Osteoblast (primary cell): ENCODE measurements around the gene LZTS3. TPM values are rescaled to one million over a fixed set of nuclear protein-coding genes. Genes with fewer than 3 reads are reported as not detected.

ENCODE experiments used
- DNase-seq: peaks from one replicate; pipeline ENCODE4 v3.0.0; 2011; ENCODE audit warnings: low spot score, mixed read lengths; ENCODE audit not compliant: insufficient read length; ENCODE audit errors: missing footprints
- H2AFZ ChIP-seq: 2 replicates; pipeline ENCODE4 v1.6.0; 2011; ENCODE audit warnings: mild to moderate bottlenecking, low read length
- H3K27ac ChIP-seq: 2 replicates; pipeline ENCODE4 v1.5.1; 2011; ENCODE audit warnings: mild to moderate bottlenecking, low read depth, low read length, moderate library complexity
- H3K27me3 ChIP-seq: 2 replicates; pipeline ENCODE4 v1.6.0; 2012; ENCODE audit warnings: mild to moderate bottlenecking, control low read depth, inconsistent platforms, low read length, moderate library complexity; ENCODE audit not compliant: insufficient read depth
- H3K36me3 ChIP-seq: 2 replicates; pipeline ENCODE4 v1.5.1; 2011; ENCODE audit warnings: mild to moderate bottlenecking, low read length, control low read depth, moderate library complexity; ENCODE audit not compliant: insufficient read depth
- H3K4me1 ChIP-seq: 2 replicates; pipeline ENCODE4 v1.5.1; 2011; ENCODE audit warnings: mild to moderate bottlenecking, low read length, control low read depth, moderate library complexity; ENCODE audit not compliant: insufficient read depth
- H3K4me2 ChIP-seq: 2 replicates; pipeline ENCODE4 v1.6.0; 2011; ENCODE audit warnings: mild to moderate bottlenecking, low read length; ENCODE audit not compliant: insufficient read depth
- H3K4me3 ChIP-seq: fragments of 200-600 bp; sonication (generic); 3 replicates; pipeline ENCODE4 v1.5.1; 2012; ENCODE audit warnings: mild to moderate bottlenecking, low read length, inconsistent platforms; ENCODE audit not compliant: insufficient read depth
- H3K79me2 ChIP-seq: 2 replicates; pipeline ENCODE4 v1.6.0; 2012; ENCODE audit warnings: mild to moderate bottlenecking, low read length, control low read depth, inconsistent platforms; ENCODE audit not compliant: insufficient read depth
- H3K9me3 ChIP-seq: 2 replicates; pipeline ENCODE4 v1.5.1; 2011; ENCODE audit warnings: low read depth, low read length, control low read depth
- H4K20me1 ChIP-seq: 2 replicates; pipeline ENCODE4 v1.6.0; 2012; ENCODE audit warnings: mild to moderate bottlenecking, low read length, control low read depth; ENCODE audit not compliant: insufficient read depth
- CTCF ChIP-seq: IDR thresholded peaks from 2 replicates; pipeline ENCODE4 v1.5.1; 2011; ENCODE audit warnings: mild to moderate bottlenecking, low read depth, low read length, moderate library complexity; ENCODE audit errors: extremely low read depth
- total RNA-seq: library from RNA; depleted of rRNA; stranded (reverse); fragments of >200 nt; gene quantifications from 2 replicates; pipeline ENCODE4 v1.2.3, GENCODE V29; 2012

LZTS3 gene
- total RNA-seq, 1 donor: 3.6 TPM

- H3K4me3 ChIP-seq: no peak overlapping the region
- no peak overlapping the region for H3K4me2 ChIP-seq
- DNase-seq: no peak
- H3K4me1 ChIP-seq: peaks cover 14% of the 10 kb centered on the region
- no peak overlapping the region for H3K27ac ChIP-seq
- no peak for TF ChIP-seq CTCF
- H3K9me3 ChIP-seq: no peaks in the 10 kb centered on the region
- H3K27me3 ChIP-seq: no peaks in the 10 kb centered on the region
- no peak overlapping the region for H2AFZ ChIP-seq
- peaks cover 28% of the 10 kb centered on the region for H3K36me3 ChIP-seq
- no peaks in the 10 kb centered on the region for H4K20me1 ChIP-seq
- H3K79me2 ChIP-seq: peaks cover 55% of the 10 kb centered on the region
Observed at GRCh38 chr20:3213226-3213625, 39.9 kb upstream of the LZTS3 start.

GRCh38 chr20:3210346-3210745, 37.0 kb upstream of the LZTS3 start:
- Histone ChIP-seq H3K4me2 (peak overlapping the region; percentile 85), H3K27ac (peak overlapping the region; percentile 65), H3K4me3 (peak overlapping the region; percentile 98), H3K79me2 (peaks cover 55% of the 10 kb centered on the region), H2AFZ (peak overlapping the region; percentile 95), H3K4me1 (peaks cover 14% of the 10 kb centered on the region), H3K27me3 (no peaks in the 10 kb centered on the region), H3K36me3 (peaks cover 18% of the 10 kb centered on the region), H3K9me3 (no peaks in the 10 kb centered on the region), H4K20me1 (no peaks in the 10 kb centered on the region)
- TF ChIP-seq CTCF: no peak
- no peak for DNase-seq

GRCh38 chr20:3209946-3210317, 36.6 kb upstream of the LZTS3 start:
- H2AFZ ChIP-seq: peak overlapping the region; percentile 95

GRCh38 chr20:3209257-3209945, 36.1 kb upstream of the LZTS3 start, which contains the start of gene ITPA:
ITPA (plus strand) TSS chr20:3209498; CDS start chr20:3209552, 54 bp downstream.
- DNase-seq: peak; percentile 93
- H3K9me3 ChIP-seq: no peaks in the 10 kb centered on the region
- no peaks in the 10 kb centered on the region for H4K20me1 ChIP-seq
- H2AFZ ChIP-seq: peak within 1 kb of the TSS; percentile 95
- peak within 1 kb of the TSS; percentile 85 for H3K4me2 ChIP-seq
- H3K27me3 ChIP-seq: no peaks in the 10 kb centered on the region
- H3K4me1 ChIP-seq: peaks cover 14% of the 10 kb centered on the region
- H3K79me2 ChIP-seq: peaks cover 55% of the 10 kb centered on the region
- H3K27ac ChIP-seq: peak within 1 kb of the TSS; percentile 65
- H3K36me3 ChIP-seq: peaks cover 11% of the 10 kb centered on the region
- no peak for TF ChIP-seq CTCF
- peak within 1 kb of the TSS; percentile 98 for H3K4me3 ChIP-seq

More at GRCh38 chr20:3209946-3210317, 36.6 kb upstream of the LZTS3 start:
- Histone ChIP-seq H3K27me3 (no peaks in the 10 kb centered on the region), H3K4me3 (peak overlapping the region; percentile 98), H3K9me3 (no peaks in the 10 kb centered on the region), H3K4me2 (peak overlapping the region; percentile 85), H3K79me2 (peaks cover 55% of the 10 kb centered on the region), H3K36me3 (peaks cover 14% of the 10 kb centered on the region), H3K27ac (peak overlapping the region; percentile 65), H4K20me1 (no peaks in the 10 kb centered on the region), H3K4me1 (peaks cover 14% of the 10 kb centered on the region)
- no peak for TF ChIP-seq CTCF
- DNase-seq: peak; percentile 93
